Stomach smooth muscle (tissue), 2 donors: ENCODE data around the gene CPHXL2.

ENCODE experiments used
- H3K27ac ChIP-seq: one replicate; pipeline ENCODE4 v1.7.0; 2013; ENCODE audit warnings: mild to moderate bottlenecking, low read length, inconsistent platforms
- H3K27me3 ChIP-seq, 2 donors: one replicate each; pipeline ENCODE4 v1.7.0; 2013; ENCODE audit warnings: low read length in 2 of 2; ENCODE audit not compliant: insufficient read depth in 2 of 2, control insufficient read depth in 1 of 2
- H3K36me3 ChIP-seq, 2 donors: one replicate each; pipeline ENCODE4 v1.7.0; 2013; ENCODE audit warnings: low read length in 2 of 2; ENCODE audit not compliant: control insufficient read depth in 2 of 2, insufficient read depth in 2 of 2
- H3K4me1 ChIP-seq: one replicate; pipeline ENCODE4 v1.7.0; 2013; ENCODE audit warnings: low read length; ENCODE audit not compliant: control insufficient read depth, insufficient read depth
- H3K4me3 ChIP-seq, 2 donors: one replicate each; pipeline ENCODE4 v1.7.0; 2013; ENCODE audit warnings: low read length in 2 of 2
- H3K9ac ChIP-seq, 2 donors: one replicate each; pipeline ENCODE4 v1.7.0; 2013; ENCODE audit warnings: low read length in 2 of 2, mild to moderate bottlenecking in 1 of 2
- H3K9me3 ChIP-seq, 2 donors: one replicate each; pipeline ENCODE4 v1.7.0; 2013; ENCODE audit warnings: low read length in 2 of 2; ENCODE audit not compliant: control insufficient read depth in 2 of 2
- donor health status: healthy.
- donor health status: Pancreatic carcinoma.

Gene CPHXL2

GRCh38 chr16:75622761-75623605 is 53.8 kb downstream of the CPHXL2 start, which contains the start of gene ADAT1:
Gene ADAT1 (minus strand): TSS chr16:75623281. CDS start chr16:75620799, 2,482 bp downstream.
- H3K4me1 ChIP-seq, result peaks cover 13% of the 10 kb centered on the region
- no peaks in the 10 kb centered on the region for H3K27me3 ChIP-seq
- H3K9me3 ChIP-seq, result no peaks in the 10 kb centered on the region
- peaks cover 21 to 26% of the 10 kb centered on the region in 2 donors for H3K36me3 ChIP-seq
- H3K9ac ChIP-seq, result peak within 1 kb of the TSS; percentile 91 to 94
- H3K27ac ChIP-seq, result peak within 1 kb of the TSS; percentile 90
- peak within 1 kb of the TSS; percentile 68 to 88 for H3K4me3 ChIP-seq

GRCh38 chr16:75621170-75621477 is 55.7 kb downstream of the CPHXL2 start:
- H3K9ac ChIP-seq, result no peak overlapping the region
- peaks cover 17 to 25% of the 10 kb centered on the region in 2 donors for H3K36me3 ChIP-seq
- H3K27ac ChIP-seq, result no peak overlapping the region
- H3K4me3 ChIP-seq, result no peak overlapping the region
- H3K9me3 ChIP-seq, result no peaks in the 10 kb centered on the region
- no peaks in the 10 kb centered on the region for H3K27me3 ChIP-seq
- H3K4me1 ChIP-seq, result peaks cover 13% of the 10 kb centered on the region

- Histone ChIP-seq H3K27ac (no peak overlapping the region), H3K9ac (no peak overlapping the region), H3K4me3 (no peak overlapping the region), H3K9me3 (no peaks in the 10 kb centered on the region), H3K27me3 (no peaks in the 10 kb centered on the region), H3K4me1 (peaks cover 13% of the 10 kb centered on the region), H3K36me3 (peaks cover 17 to 23% of the 10 kb centered on the region in 2 donors)
Observed at GRCh38 chr16:75620326-75621169, 56.3 kb downstream of the CPHXL2 start.

- Histone ChIP-seq H3K4me3 (no peak overlapping the region), H3K27me3 (no peaks in the 10 kb centered on the region), H3K9ac (no peak overlapping the region), H3K9me3 (no peaks in the 10 kb centered on the region), H3K4me1 (peaks cover 13% of the 10 kb centered on the region), H3K27ac (no peak overlapping the region), H3K36me3 (peaks cover 23 to 28% of the 10 kb centered on the region in 2 donors)
Observed at GRCh38 chr16:75618780-75619179, 58.0 kb downstream of the CPHXL2 start.

- Histone ChIP-seq H3K9me3 (no peaks in the 10 kb centered on the region), H3K27me3 (no peaks in the 10 kb centered on the region), H3K36me3 (peaks cover 30 to 35% of the 10 kb centered on the region in 2 donors), H3K27ac (no peak overlapping the region), H3K9ac (no peak overlapping the region), H3K4me3 (no peak overlapping the region), H3K4me1 (peaks cover 7% of the 10 kb centered on the region)
Observed at GRCh38 chr16:75617121-75617520, 59.7 kb downstream of the CPHXL2 start.

GRCh38 chr16:75616521-75617010 is 60.2 kb downstream of the CPHXL2 start:
- no peaks in the 10 kb centered on the region for H3K9me3 ChIP-seq
- H3K4me1 ChIP-seq, result peaks cover 2% of the 10 kb centered on the region
- H3K27ac ChIP-seq, result no peak overlapping the region
- peaks cover 32 to 37% of the 10 kb centered on the region in 2 donors for H3K36me3 ChIP-seq
- no peaks in the 10 kb centered on the region for H3K27me3 ChIP-seq
- H3K9ac ChIP-seq, result no peak overlapping the region
- H3K4me3 ChIP-seq, result no peak overlapping the region

- H3K36me3 ChIP-seq, result peaks cover 32 to 41% of the 10 kb centered on the region in 2 donors
- no peak overlapping the region for H3K4me3 ChIP-seq
- H3K27ac ChIP-seq, result no peak overlapping the region
Observed at GRCh38 chr16:75615619-75616018, 61.2 kb downstream of the CPHXL2 start.

GRCh38 chr16:75614066-75614897 is 62.5 kb downstream of the CPHXL2 start:
- H3K9me3 ChIP-seq, result no peaks in the 10 kb centered on the region
- no peak overlapping the region for H3K9ac ChIP-seq
- H3K36me3 ChIP-seq, result peaks cover 34 to 36% of the 10 kb centered on the region in 2 donors
- no peak overlapping the region for H3K27ac ChIP-seq
- no peaks in the 10 kb centered on the region for H3K4me1 ChIP-seq
- no peaks in the 10 kb centered on the region for H3K27me3 ChIP-seq
- no peak overlapping the region for H3K4me3 ChIP-seq

More at GRCh38 chr16:75615619-75616018, 61.2 kb downstream of the CPHXL2 start:
- Histone ChIP-seq H3K4me1 (no peaks in the 10 kb centered on the region), H3K27me3 (no peaks in the 10 kb centered on the region), H3K9me3 (no peaks in the 10 kb centered on the region), H3K9ac (no peak overlapping the region)
